Heart right ventricle (tissue), 16 donors: Measurements from ENCODE around the gene ZMYND15. TPM values are rescaled to one million over a fixed set of nuclear protein-coding genes. Genes with fewer than 3 reads are reported as not detected.

Experiments used
- ATAC-seq, 8 donors: fragments of 200-7000 bp; cut with Tn5 transposase; one replicate each; pipeline ENCODE4 v1.9.1; 2020; ENCODE audit warnings: mild to moderate bottlenecking in 8 of 8, moderate library complexity in 8 of 8, moderate number of reproducible peaks in 1 of 8
- DNase-seq, 2 donors: peaks; one replicate each; pipeline ENCODE4 v3.0.0-alpha.2; 2020
- H3K27ac ChIP-seq, 10 donors: fragments of 200-600 bp; sonication (generic) in 2 of 10; one replicate each; pipeline versions ENCODE4 v1.5.0 to v1.8.0; 2020 to 2022; ENCODE audit warnings: mild to moderate bottlenecking in 3 of 10
- H3K27me3 ChIP-seq, 7 donors: fragments of 200-600 bp; one replicate each; pipeline ENCODE4 v1.8.0; 2021 to 2022; ENCODE audit warnings: mild to moderate bottlenecking in 2 of 7
- H3K36me3 ChIP-seq, 9 donors: fragments of 200-600 bp; sonication (generic) in 1 of 9; one replicate each; pipeline versions ENCODE4 v1.5.0 to v1.8.0; 2020 to 2022; ENCODE audit warnings: mild to moderate bottlenecking in 2 of 9
- H3K4me1 ChIP-seq, 9 donors: fragments of 200-600 bp; sonication (generic) in 1 of 9; one replicate each; pipeline versions ENCODE4 v1.5.0 to v1.8.0; 2020 to 2022; ENCODE audit warnings: mild to moderate bottlenecking in 4 of 9
- H3K4me3 ChIP-seq, 10 donors: fragments of 200-600 bp; sonication (generic) in 2 of 10; one replicate each; pipeline versions ENCODE4 v1.5.0 to v1.8.0; 2020 to 2022; ENCODE audit warnings: mild to moderate bottlenecking in 7 of 10, moderate library complexity in 2 of 10
- H3K9me3 ChIP-seq, 11 donors: fragments of 200-600 bp in 10 of 11; sonication (generic) in 2 of 11; one replicate each; pipeline versions ENCODE4 v1.5.0 to v1.8.0; 2013 to 2022; ENCODE audit warnings: mild to moderate bottlenecking in 2 of 11, control low read depth in 1 of 11, moderate library complexity in 1 of 11
- WGBS, 2 donors: extraction: QIAGEN DNeasy Blood & Tissue Kit; methylation state at CpG; one replicate each; pipeline ENCODE4 v1.1.7; 2013; ENCODE audit warnings: inconsistent platforms in 1 of 2; 5-methylcytosine and 5-hydroxymethylcytosine counted together
- intact Hi-C, 10 donors: fragments of 100-400 bp; cut with DNase I; formaldehyde crosslinking; loops; one replicate each; pipeline versions ENCODE4 v1.11.1 to v1.14.2; 2022
- polyA plus RNA-seq, 2 donors: library from polyadenylated mRNA; stranded (reverse); fragments of 200-250 nt; gene quantifications; one replicate each; pipeline ENCODE4 v1.2.3, GENCODE V29; 2013
- total RNA-seq, 10 donors: library from RNA; stranded (reverse); fragmentation: NEBNext Ultra II Directional in 3 of 10; extraction: Animal tissue kit (Norgen Biotek cat#: 25700) in 3 of 10; gene quantifications; one replicate each; pipeline versions ENCODE4 v1.2.1 to v1.2.4, GENCODE V29; 2021 to 2023
- TF ChIP-seq, protein P1 (sequence below), 9 donors: fragments of 200-600 bp; sonication (generic) in 2 of 9; IDR thresholded peaks; one replicate each; pipeline versions ENCODE4 v1.5.0 to v1.8.0; 2021 to 2022; ENCODE audit warnings: antibody characterized with exemption in 9 of 9, mild to moderate bottlenecking in 5 of 9, moderate library complexity in 1 of 9
- donor health status: Arrhythmogenic right ventricular cardiomyopathy.
- donor health status: ischemic (EF 13 %, LVEDD 7.1; RV severe dilation, severe dysfunction).
- donor health status: healthy with polysubstance abuse.
- donor health status: DM: no; HTN: yes; CAD: no.
- donor health status: DM: no; HTN: no; CAD: no.
- donor health status: ischemic (EF 25% LVEDD 6.9; RV normal size, moderate dysfunction).
- donor health status: ischemic (EF 25% LVEDD 5.7; RV mildly dilated, moderate dysfunction).
- donor health status: healthy.
- donor health status: DM: yes; HTN: yes; CAD: no.
- donor health status: Ischemic cardiomyopathy.
- donor health status: ischemic (EF 35%, LVEDD 5.7; RV mildly dilated, moderate dysfunction).
- donor health status: nonischemic (EF 11% LVEDD 7.7; RV severe dilation, severe dysfunction).
- donor health status: DM: yes; HTN: yes; CAD: no.
- donor health status: PGD.
- donor health status: ischemic (EF 29% LVEDD 5.4; RV normal size, mild dysfunction).
- donor health status: nonischemic (EF 23%, LVEDD 6.1; RV moderate dilation, normal function).

Gene ZMYND15
- total and polyA plus RNA-seq, 12 donors = 0.15 to 2.1 (median 0.32) TPM; not detected in 1

DNA sequence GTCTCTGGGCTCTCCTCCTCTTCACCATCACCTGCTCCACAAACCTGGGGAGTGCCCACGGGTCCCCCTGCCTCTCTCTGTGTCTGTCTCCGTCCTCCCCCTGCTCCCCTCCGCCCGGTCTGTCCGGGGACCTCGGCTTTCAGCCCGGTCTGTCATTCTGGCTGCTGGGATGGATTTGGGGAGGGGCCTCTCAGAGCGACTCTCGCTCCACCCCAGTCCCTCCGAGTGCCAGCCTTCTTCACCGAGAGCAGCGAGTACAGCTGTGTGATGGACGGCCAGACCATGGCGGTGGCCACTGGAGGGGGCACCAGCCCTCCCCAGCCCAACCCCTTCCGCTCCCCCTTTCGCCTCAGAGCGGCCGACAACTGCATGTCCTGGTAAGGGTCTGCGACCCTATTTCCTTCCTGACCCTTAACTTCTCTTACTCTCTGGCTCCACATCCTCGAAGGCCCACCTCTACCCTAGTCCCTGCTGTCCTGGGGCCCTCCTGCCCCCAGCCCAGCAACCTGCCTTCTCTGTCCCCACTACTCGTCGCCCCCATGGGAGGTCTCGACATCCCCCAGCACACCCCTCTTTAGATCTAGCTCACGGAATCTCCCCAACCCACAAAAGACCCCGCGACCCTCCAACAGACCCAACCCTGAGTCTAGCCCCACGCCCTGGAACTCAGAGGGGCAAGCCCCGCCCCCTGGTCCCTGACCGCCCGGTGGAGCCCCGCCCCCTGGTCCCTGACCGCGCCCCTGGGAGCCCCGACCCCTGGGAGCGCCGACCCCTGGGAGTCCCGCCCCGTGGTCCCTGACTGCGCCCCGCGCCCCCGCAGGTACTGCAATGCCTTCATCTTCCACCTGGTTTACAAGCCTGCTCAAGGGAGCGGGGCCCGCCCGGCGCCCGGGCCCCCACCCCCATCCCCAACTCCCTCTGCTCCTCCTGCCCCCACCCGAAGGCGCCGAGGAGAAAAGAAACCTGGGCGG lies 5.7 kb downstream of the ZMYND15 start:
- intact Hi-C loops = loop anchor here in 2 of 10 donors (5.0 kb wide), 2 partner anchors 37 to 42 kb away; partner anchors contain the start of genes GLTPD2 (in 1 of the 2) and VMO1 (in 1 of the 2)
- 7 to 14% methylated on average over 51 of the region's 51 CpGs for WGBS, 2 donors
- H3K27me3 ChIP-seq = peaks cover 0 to 53% (median 23%) of the 10 kb centered on the region in 7 donors
- DNase-seq = no peak
- TF ChIP-seq, protein P1, sequence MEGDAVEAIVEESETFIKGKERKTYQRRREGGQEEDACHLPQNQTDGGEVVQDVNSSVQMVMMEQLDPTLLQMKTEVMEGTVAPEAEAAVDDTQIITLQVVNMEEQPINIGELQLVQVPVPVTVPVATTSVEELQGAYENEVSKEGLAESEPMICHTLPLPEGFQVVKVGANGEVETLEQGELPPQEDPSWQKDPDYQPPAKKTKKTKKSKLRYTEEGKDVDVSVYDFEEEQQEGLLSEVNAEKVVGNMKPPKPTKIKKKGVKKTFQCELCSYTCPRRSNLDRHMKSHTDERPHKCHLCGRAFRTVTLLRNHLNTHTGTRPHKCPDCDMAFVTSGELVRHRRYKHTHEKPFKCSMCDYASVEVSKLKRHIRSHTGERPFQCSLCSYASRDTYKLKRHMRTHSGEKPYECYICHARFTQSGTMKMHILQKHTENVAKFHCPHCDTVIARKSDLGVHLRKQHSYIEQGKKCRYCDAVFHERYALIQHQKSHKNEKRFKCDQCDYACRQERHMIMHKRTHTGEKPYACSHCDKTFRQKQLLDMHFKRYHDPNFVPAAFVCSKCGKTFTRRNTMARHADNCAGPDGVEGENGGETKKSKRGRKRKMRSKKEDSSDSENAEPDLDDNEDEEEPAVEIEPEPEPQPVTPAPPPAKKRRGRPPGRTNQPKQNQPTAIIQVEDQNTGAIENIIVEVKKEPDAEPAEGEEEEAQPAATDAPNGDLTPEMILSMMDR (IDR thresholded peaks at IDR 0.05) = no peak
- ATAC-seq = peak in 3 of 8 donors; percentile 9 to 44 (median 22)
- H3K36me3 ChIP-seq = no peaks in the 10 kb centered on the region
- no peaks in the 10 kb centered on the region for H3K9me3 ChIP-seq
- H3K27ac ChIP-seq = no peak overlapping the region
- no peak overlapping the region for H3K4me3 ChIP-seq
- H3K4me1 ChIP-seq = peaks cover 0 to 32% (median 16%) of the 10 kb centered on the region in 9 donors

DNA sequence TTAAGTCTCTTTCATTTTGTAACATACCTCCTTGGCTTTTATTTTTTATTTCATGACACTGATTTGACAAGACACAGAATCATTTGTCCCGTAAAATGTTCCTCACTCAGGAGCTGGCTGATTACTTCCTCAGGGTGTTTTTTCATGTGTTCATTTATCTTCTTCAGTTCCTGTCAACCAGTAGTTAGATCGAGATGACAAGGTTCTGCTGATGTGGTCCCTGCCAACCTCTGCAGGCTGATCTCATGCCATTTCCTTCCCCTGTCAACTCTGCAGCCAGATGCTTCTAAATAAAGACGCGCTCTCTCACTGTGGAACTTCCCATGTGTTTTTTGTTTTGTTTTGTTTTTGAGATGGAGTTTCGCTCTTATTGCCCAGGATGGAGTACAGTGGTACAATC lies 8.2 kb downstream of the ZMYND15 start:
- peak in 7 of 8 donors; percentile 49 to 86 (median 77) for ATAC-seq
- no peak overlapping the region for H3K4me3 ChIP-seq
- H3K27me3 ChIP-seq = peaks cover 0 to 62% (median 42%) of the 10 kb centered on the region in 7 donors
- WGBS, 2 donors = 10 to 18% methylated on average over 5 of the region's 5 CpGs
- H3K27ac ChIP-seq = peak overlapping the region in 5 of 10 donors; percentile 20 to 69 (median 39)
- TF ChIP-seq, protein P1 (IDR thresholded peaks at IDR 0.05) = no peak
- H3K9me3 ChIP-seq = no peaks in the 10 kb centered on the region
- no peaks in the 10 kb centered on the region for H3K36me3 ChIP-seq
- peaks cover 0 to 44% (median 16%) of the 10 kb centered on the region in 9 donors for H3K4me1 ChIP-seq
- no peak for DNase-seq
- intact Hi-C loops = no loop called here

DNA sequence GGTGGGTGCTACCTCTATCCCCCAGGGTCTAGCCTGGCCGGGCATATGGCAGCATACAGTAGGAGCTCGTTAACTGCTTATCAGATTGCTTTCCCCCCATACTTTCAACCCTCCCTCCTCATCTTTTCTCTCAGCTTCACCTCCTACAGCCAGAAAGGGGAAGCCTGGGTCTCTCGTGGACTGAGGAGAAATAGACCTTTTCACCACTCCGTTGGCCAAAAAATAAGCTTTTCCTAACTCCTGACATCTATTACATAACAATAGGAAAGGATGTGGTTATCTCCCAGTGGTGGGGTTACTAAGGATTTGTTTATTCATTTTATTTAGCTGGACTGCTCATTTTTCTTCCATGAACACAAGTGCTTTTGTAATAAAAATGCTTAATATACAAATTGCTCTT lies 9.1 kb downstream of the ZMYND15 start:
- H3K27me3 ChIP-seq = peaks cover 0 to 66% (median 48%) of the 10 kb centered on the region in 7 donors
- H3K36me3 ChIP-seq = no peaks in the 10 kb centered on the region
- peak in 2 of 8 donors; percentile 13 to 36 for ATAC-seq
- intact Hi-C loops = no loop called here
- TF ChIP-seq, protein P1 (IDR thresholded peaks at IDR 0.05) = no peak
- peak overlapping the region in 3 of 10 donors; percentile 36 to 68 (median 39) for H3K27ac ChIP-seq
- H3K9me3 ChIP-seq = no peaks in the 10 kb centered on the region
- H3K4me1 ChIP-seq = peaks cover 0 to 44% (median 16%) of the 10 kb centered on the region in 9 donors
- H3K4me3 ChIP-seq = no peak overlapping the region
- DNase-seq = no peak
- WGBS, 2 donors = 47 to 49% methylated on average over 4 of the region's 4 CpGs

DNA sequence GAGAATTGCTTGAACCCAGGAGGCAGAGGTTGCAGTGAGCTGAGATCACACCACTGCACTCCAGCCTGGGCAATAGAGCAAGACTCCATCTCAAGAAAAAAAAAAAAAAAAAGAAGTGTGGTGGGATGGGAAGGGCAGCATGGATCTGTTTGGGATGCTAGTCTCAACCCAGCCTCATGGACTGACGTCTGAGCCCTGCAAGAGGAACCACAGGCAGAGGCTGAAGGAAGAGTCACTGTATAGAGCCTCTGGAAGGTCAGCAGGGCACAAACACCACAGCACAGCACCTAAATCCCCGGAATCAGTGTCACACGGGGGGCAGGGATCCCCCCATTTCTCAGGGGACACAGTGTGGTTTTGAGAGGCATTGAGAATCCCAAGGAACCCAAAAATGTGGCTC lies 11.0 kb downstream of the ZMYND15 start:
- peaks cover 0 to 65% (median 39%) of the 10 kb centered on the region in 7 donors for H3K27me3 ChIP-seq
- no peak for ATAC-seq
- H3K36me3 ChIP-seq = no peaks in the 10 kb centered on the region
- intact Hi-C loops = no loop called here
- H3K27ac ChIP-seq = no peak overlapping the region
- H3K4me1 ChIP-seq = peaks cover 0 to 36% (median 10%) of the 10 kb centered on the region in 9 donors
- DNase-seq = no peak
- TF ChIP-seq, protein P1 (IDR thresholded peaks at IDR 0.05) = no peak
- no peaks in the 10 kb centered on the region for H3K9me3 ChIP-seq
- 40 to 46% methylated on average over 3 of the region's 3 CpGs for WGBS, 2 donors
- no peak overlapping the region for H3K4me3 ChIP-seq
